ENCODE results near the gene CRHBP.

DNA sequence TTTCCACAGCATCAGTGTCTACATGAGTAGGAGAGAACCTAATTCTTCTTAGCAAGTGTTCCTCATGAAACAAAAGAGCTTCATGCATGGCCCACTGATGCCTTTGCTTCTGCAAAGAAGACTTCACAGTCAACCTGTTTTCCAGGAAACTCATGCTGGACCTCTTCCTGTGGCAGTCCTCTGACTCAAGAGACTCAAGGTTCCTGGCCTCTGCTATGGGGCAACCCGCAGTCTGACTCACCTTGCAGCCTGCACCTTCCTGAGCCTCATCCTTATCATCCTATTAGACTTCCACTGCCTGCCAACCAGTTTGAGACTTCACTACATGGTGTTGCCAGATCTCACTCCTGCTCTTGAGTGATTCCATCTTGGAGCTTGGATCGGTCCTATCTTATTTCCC lies 59.8 kb downstream of the CRHBP start:
- TF ChIP-seq, protein P1, sequence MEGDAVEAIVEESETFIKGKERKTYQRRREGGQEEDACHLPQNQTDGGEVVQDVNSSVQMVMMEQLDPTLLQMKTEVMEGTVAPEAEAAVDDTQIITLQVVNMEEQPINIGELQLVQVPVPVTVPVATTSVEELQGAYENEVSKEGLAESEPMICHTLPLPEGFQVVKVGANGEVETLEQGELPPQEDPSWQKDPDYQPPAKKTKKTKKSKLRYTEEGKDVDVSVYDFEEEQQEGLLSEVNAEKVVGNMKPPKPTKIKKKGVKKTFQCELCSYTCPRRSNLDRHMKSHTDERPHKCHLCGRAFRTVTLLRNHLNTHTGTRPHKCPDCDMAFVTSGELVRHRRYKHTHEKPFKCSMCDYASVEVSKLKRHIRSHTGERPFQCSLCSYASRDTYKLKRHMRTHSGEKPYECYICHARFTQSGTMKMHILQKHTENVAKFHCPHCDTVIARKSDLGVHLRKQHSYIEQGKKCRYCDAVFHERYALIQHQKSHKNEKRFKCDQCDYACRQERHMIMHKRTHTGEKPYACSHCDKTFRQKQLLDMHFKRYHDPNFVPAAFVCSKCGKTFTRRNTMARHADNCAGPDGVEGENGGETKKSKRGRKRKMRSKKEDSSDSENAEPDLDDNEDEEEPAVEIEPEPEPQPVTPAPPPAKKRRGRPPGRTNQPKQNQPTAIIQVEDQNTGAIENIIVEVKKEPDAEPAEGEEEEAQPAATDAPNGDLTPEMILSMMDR (conservative IDR thresholded peaks at IDR 0.05): no peak
- no peak for TF ChIP-seq EZH2 (IDR thresholded peaks at IDR 0.05; ENCODE audit: low read depth)

All from PC-9 (cell line).